OCI-LY3 (cell line): ENCODE measurements around the gene KLHL29.

ENCODE experiments used
- H2AFZ ChIP-seq: fragments of 200-600, 300-600 bp; shearing (Covaris generic); 2 replicates; pipeline ENCODE4 v1.6.0; 2014; ENCODE audit warnings: antibody characterized with exemption, low read depth, low read length
- H3K27ac ChIP-seq: fragments of 200-600, 300-600 bp; sonication (generic); 2 replicates; pipeline ENCODE4 v1.5.1; 2014; ENCODE audit warnings: mild to moderate bottlenecking, low read length, moderate library complexity, mixed read lengths
- H3K27me3 ChIP-seq: fragments of 200-600, 300-600 bp; sonication (generic); 2 replicates; pipeline ENCODE4 v1.6.1; 2014; ENCODE audit warnings: low read depth, low read length, mixed read lengths
- H3K36me3 ChIP-seq: fragments of 200-600, 300-600 bp; sonication (generic); replicated peaks from 2 replicates; pipeline ENCODE3; 2014; ENCODE audit warnings: low read depth, low read length, mixed read lengths
- H3K4me1 ChIP-seq: fragments of 300-600, 200-600 bp; sonication (generic); 2 replicates; pipeline ENCODE4 v1.6.1; 2014; ENCODE audit warnings: low read length, mixed read lengths
- H3K4me2 ChIP-seq: fragments of 200-600, 300-600 bp; sonication (generic); 2 replicates; pipeline ENCODE4 v1.6.1; 2014; ENCODE audit warnings: low read length, mixed read lengths
- H3K4me3 ChIP-seq: fragments of 300-600, 200-600 bp; sonication (generic); 2 replicates; pipeline ENCODE4 v1.5.1; 2014; ENCODE audit warnings: antibody characterized with exemption, mild to moderate bottlenecking, low read length, moderate library complexity
- H3K79me2 ChIP-seq: fragments of 300-600, 200-600 bp; shearing (Covaris generic); 2 replicates; pipeline ENCODE4 v1.6.1; 2014; ENCODE audit warnings: mild to moderate bottlenecking, low read length, mixed read lengths
- H3K9ac ChIP-seq: fragments of 300-600, 200-600 bp; shearing (Covaris generic); 2 replicates; pipeline ENCODE4 v1.6.0; 2014; ENCODE audit warnings: mild to moderate bottlenecking, low read length, moderate library complexity
- H3K9me3 ChIP-seq: fragments of 200-600, 300-600 bp; shearing (Covaris generic); 2 replicates; pipeline ENCODE4 v1.6.1; 2014; ENCODE audit warnings: low read length, mixed read lengths; ENCODE audit not compliant: insufficient read depth
- H4K20me1 ChIP-seq: fragments of 200-600, 300-600 bp; sonication (generic); 2 replicates; pipeline ENCODE4 v1.6.1; 2016; ENCODE audit warnings: low read length, mixed read lengths; ENCODE audit not compliant: insufficient read depth
- CTCF ChIP-seq: fragments of 200-600, 300-600 bp; sonication (generic); IDR thresholded peaks from 2 replicates; pipeline ENCODE4 v1.5.1; 2014; ENCODE audit warnings: antibody characterized with exemption, low read length, low read depth
- EZH2phosphoT487 ChIP-seq: fragments of 200-600 bp; shearing (Covaris generic); IDR thresholded peaks from 2 replicates; pipeline ENCODE4 v1.6.1; 2018; ENCODE audit warnings: antibody characterized with exemption, mixed run types, low read depth

Gene KLHL29

GRCh38 chr2:23685706-23686105, 300.7 kb downstream of the KLHL29 start:
- TF ChIP-seq EZH2phosphoT487 (no peak), CTCF (no peak)
- no peaks in the 10 kb centered on the region for H4K20me1 ChIP-seq
- H3K4me3 ChIP-seq, result no peak overlapping the region
- no peaks in the 10 kb centered on the region for H3K4me1 ChIP-seq
- no peaks in the 10 kb centered on the region for H3K9me3 ChIP-seq
- H3K27me3 ChIP-seq, result no peaks in the 10 kb centered on the region
- H3K79me2 ChIP-seq, result no peaks in the 10 kb centered on the region
- H3K36me3 ChIP-seq, result no peaks in the 10 kb centered on the region
- H3K27ac ChIP-seq, result no peak overlapping the region
- H3K4me2 ChIP-seq, result no peak overlapping the region
- H2AFZ ChIP-seq, result no peak overlapping the region
- H3K9ac ChIP-seq, result no peak overlapping the region

GRCh38 chr2:23686405-23687029, 301.5 kb downstream of the KLHL29 start:
- no peaks in the 10 kb centered on the region for H3K27me3 ChIP-seq
- H2AFZ ChIP-seq, result no peak overlapping the region
- no peak overlapping the region for H3K4me2 ChIP-seq
- H3K36me3 ChIP-seq, result no peaks in the 10 kb centered on the region
- no peak overlapping the region for H3K27ac ChIP-seq
- no peak for TF ChIP-seq EZH2phosphoT487
- no peak for TF ChIP-seq CTCF
- H3K4me3 ChIP-seq, result no peak overlapping the region
- H3K79me2 ChIP-seq, result no peaks in the 10 kb centered on the region
- H3K9me3 ChIP-seq, result no peaks in the 10 kb centered on the region
- H3K4me1 ChIP-seq, result no peaks in the 10 kb centered on the region
- H3K9ac ChIP-seq, result no peak overlapping the region
- no peaks in the 10 kb centered on the region for H4K20me1 ChIP-seq

DNA sequence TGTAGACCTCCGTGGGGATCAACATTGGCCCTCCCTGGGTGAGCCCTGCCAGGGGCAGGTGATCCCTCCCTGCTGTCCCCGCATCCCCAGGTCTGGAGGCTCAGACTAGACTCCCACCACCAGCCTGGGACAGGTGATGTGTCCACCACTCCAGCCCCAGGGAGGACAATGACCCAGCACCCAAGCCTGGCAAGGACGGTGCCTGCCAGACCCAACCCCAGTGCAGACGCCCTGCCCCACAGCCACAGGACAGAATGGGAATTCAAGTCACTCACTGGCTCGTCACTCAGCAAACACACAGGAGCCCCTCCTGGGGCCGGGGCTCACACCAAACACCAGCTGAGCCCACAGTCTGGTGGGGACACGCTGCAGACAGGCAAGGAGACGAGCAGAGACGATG, 302.2 kb downstream of the KLHL29 start:
- Histone ChIP-seq H3K9me3 (no peaks in the 10 kb centered on the region), H2AFZ (no peak overlapping the region), H3K79me2 (no peaks in the 10 kb centered on the region), H4K20me1 (no peaks in the 10 kb centered on the region), H3K9ac (no peak overlapping the region), H3K4me3 (no peak overlapping the region), H3K27ac (no peak overlapping the region), H3K4me2 (no peak overlapping the region), H3K27me3 (no peaks in the 10 kb centered on the region), H3K4me1 (no peaks in the 10 kb centered on the region), H3K36me3 (no peaks in the 10 kb centered on the region)
- TF ChIP-seq CTCF (no peak), EZH2phosphoT487 (no peak)

- no peaks in the 10 kb centered on the region for H3K36me3 ChIP-seq
- no peak overlapping the region for H2AFZ ChIP-seq
- H3K27me3 ChIP-seq, result no peaks in the 10 kb centered on the region
- no peak overlapping the region for H3K27ac ChIP-seq
- TF ChIP-seq EZH2phosphoT487 (no peak), CTCF (no peak)
- no peaks in the 10 kb centered on the region for H3K79me2 ChIP-seq
- no peak overlapping the region for H3K4me2 ChIP-seq
- no peaks in the 10 kb centered on the region for H3K9me3 ChIP-seq
- H3K4me3 ChIP-seq, result no peak overlapping the region
- H4K20me1 ChIP-seq, result no peaks in the 10 kb centered on the region
- no peak overlapping the region for H3K9ac ChIP-seq
- H3K4me1 ChIP-seq, result no peaks in the 10 kb centered on the region
Measured at GRCh38 chr2:23687713-23688112, 302.7 kb downstream of the KLHL29 start.
